ENCODE measurements around the gene PVR.

Gene PVR

DNA sequence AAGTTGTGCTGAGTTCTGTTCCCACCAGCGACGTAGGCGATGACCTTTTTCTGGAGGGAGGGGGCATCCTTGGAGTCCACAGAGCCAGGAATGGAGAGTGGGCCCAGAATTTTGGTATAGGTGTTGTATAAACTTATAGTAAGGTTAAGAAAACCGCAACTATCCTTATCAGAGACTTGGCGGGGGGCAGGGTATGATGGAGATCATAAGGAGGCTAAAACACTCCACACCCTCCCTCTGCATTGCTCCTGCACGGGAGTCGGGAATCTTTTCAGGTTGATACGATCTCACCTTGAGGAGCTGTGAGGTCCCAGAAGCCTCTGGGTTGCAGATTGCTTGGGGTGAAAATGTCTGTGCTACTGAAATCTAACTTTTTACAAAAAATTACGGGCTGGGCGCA, 21.3 kb downstream of the PVR start:
- no peaks in the 10 kb centered on the region for H3K4me1 ChIP-seq (ENCODE audit: control insufficient read depth, insufficient read depth, low read length)
- no peaks in the 10 kb centered on the region for H3K9me3 ChIP-seq (ENCODE audit: control insufficient read depth, insufficient read depth, low read depth, low read length)
- CTCF ChIA-PET, result interaction anchor here (1.5 kb wide), 1 partner anchor 24 kb away, joined by 3 read pairs; no protein-coding TSS in a partner anchor
- H3K27ac ChIP-seq (ENCODE audit: extremely low read depth, low read depth, low read length), result no peak overlapping the region
- H3K4me3 ChIP-seq (ENCODE audit: low read depth, low read length), result no peak overlapping the region
- POLR2A ChIA-PET, result interaction anchor here (0.6 to 0.7 kb wide), 2 partner anchors 77 to 95 kb away, joined by 3 to 4 read pairs; no protein-coding TSS in a partner anchor
- TF ChIP-seq SCRT1 (tag by site-specific recombination; IDR thresholded peaks at IDR 0.05; ENCODE audit: borderline replicate concordance) (no peak), ZNF280D (tag by site-specific recombination; IDR thresholded peaks at IDR 0.05) (no peak), HOXC10 (CRISPR knock-in tag; IDR thresholded peaks at IDR 0.05) (no peak), REPIN1 (tag by site-specific recombination; IDR thresholded peaks at IDR 0.05; ENCODE audit: low read depth) (no peak), HOXD13 (CRISPR knock-in tag; IDR thresholded peaks at IDR 0.05; ENCODE audit: borderline replicate concordance) (no peak), ZBTB8A (tag by site-specific recombination; IDR thresholded peaks at IDR 0.05) (no peak), ZNF114 (tag by site-specific recombination; IDR thresholded peaks at IDR 0.05) (no peak), ZNF792 (tag by site-specific recombination; IDR thresholded peaks at IDR 0.05) (no peak), ZNF785 (tag by site-specific recombination; IDR thresholded peaks at IDR 0.05) (no peak), ZBTB20 (tag by site-specific recombination; IDR thresholded peaks at IDR 0.05) (no peak), ZNF239 (tag by site-specific recombination; IDR thresholded peaks at IDR 0.05) (no peak), ZNF266 (tag by site-specific recombination; IDR thresholded peaks at IDR 0.05; ENCODE audit: low read depth) (no peak), ZNF488 (tag by site-specific recombination; IDR thresholded peaks at IDR 0.05) (no peak), ZNF341 (tag by site-specific recombination; IDR thresholded peaks at IDR 0.05; ENCODE audit: low read depth) (no peak), PRDM10 (tag by site-specific recombination; IDR thresholded peaks at IDR 0.05) (no peak), ZNF677 (tag by site-specific recombination; IDR thresholded peaks at IDR 0.05) (no peak)
- TF ChIP-seq, protein P1, sequence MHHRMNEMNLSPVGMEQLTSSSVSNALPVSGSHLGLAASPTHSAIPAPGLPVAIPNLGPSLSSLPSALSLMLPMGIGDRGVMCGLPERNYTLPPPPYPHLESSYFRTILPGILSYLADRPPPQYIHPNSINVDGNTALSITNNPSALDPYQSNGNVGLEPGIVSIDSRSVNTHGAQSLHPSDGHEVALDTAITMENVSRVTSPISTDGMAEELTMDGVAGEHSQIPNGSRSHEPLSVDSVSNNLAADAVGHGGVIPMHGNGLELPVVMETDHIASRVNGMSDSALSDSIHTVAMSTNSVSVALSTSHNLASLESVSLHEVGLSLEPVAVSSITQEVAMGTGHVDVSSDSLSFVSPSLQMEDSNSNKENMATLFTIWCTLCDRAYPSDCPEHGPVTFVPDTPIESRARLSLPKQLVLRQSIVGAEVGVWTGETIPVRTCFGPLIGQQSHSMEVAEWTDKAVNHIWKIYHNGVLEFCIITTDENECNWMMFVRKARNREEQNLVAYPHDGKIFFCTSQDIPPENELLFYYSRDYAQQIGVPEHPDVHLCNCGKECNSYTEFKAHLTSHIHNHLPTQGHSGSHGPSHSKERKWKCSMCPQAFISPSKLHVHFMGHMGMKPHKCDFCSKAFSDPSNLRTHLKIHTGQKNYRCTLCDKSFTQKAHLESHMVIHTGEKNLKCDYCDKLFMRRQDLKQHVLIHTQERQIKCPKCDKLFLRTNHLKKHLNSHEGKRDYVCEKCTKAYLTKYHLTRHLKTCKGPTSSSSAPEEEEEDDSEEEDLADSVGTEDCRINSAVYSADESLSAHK (tag by site-specific recombination; IDR thresholded peaks at IDR 0.05), result no peak
- TF ChIP-seq, protein P2, sequence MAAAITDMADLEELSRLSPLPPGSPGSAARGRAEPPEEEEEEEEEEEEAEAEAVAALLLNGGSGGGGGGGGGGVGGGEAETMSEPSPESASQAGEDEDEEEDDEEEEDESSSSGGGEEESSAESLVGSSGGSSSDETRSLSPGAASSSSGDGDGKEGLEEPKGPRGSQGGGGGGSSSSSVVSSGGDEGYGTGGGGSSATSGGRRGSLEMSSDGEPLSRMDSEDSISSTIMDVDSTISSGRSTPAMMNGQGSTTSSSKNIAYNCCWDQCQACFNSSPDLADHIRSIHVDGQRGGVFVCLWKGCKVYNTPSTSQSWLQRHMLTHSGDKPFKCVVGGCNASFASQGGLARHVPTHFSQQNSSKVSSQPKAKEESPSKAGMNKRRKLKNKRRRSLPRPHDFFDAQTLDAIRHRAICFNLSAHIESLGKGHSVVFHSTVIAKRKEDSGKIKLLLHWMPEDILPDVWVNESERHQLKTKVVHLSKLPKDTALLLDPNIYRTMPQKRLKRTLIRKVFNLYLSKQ (tag by site-specific recombination; IDR thresholded peaks at IDR 0.05; ENCODE audit: borderline replicate concordance), result no peak
- TF ChIP-seq, protein P3, sequence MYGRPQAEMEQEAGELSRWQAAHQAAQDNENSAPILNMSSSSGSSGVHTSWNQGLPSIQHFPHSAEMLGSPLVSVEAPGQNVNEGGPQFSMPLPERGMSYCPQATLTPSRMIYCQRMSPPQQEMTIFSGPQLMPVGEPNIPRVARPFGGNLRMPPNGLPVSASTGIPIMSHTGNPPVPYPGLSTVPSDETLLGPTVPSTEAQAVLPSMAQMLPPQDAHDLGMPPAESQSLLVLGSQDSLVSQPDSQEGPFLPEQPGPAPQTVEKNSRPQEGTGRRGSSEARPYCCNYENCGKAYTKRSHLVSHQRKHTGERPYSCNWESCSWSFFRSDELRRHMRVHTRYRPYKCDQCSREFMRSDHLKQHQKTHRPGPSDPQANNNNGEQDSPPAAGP (tag by site-specific recombination; IDR thresholded peaks at IDR 0.05), result no peak
- TF ChIP-seq, protein P4, sequence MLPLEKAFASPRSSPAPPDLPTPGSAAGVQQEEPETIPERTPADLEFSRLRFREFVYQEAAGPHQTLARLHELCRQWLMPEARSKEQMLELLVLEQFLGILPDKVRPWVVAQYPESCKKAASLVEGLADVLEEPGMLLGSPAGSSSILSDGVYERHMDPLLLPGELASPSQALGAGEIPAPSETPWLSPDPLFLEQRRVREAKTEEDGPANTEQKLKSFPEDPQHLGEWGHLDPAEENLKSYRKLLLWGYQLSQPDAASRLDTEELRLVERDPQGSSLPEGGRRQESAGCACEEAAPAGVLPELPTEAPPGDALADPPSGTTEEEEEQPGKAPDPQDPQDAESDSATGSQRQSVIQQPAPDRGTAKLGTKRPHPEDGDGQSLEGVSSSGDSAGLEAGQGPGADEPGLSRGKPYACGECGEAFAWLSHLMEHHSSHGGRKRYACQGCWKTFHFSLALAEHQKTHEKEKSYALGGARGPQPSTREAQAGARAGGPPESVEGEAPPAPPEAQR (tag by site-specific recombination; IDR thresholded peaks at IDR 0.05), result no peak
- peaks cover 18 to 37% of the 10 kb centered on the region in 2 experiments; a peak in 2 of 3 replicates for H3K36me3 ChIP-seq (ENCODE audit: control insufficient read depth in 2 of 2, insufficient read depth in 1 of 2, low read length in 2 of 2)

Measured in HEK293 (cell line).